HG02885 (cell line): ENCODE data around the gene DNAH11.

Source experiments
- ATAC-seq: cut with Tn5 transposase; IDR thresholded peaks from one replicate; pipeline ENCODE4 v1.9.1; 2021; ENCODE audit warnings: mild to moderate bottlenecking; ENCODE audit not compliant: unreplicated experiment, poor library complexity

DNAH11 gene

GRCh38 chr7:21945454-21946221, 402.8 kb downstream of the DNAH11 start, which contains the start of gene CDCA7L:
Gene CDCA7L, minus strand, starts transcription at chr7:21945899. Its CDS starts 95 bp downstream, at chr7:21945804.
- peak; percentile 83 for ATAC-seq

DNA sequence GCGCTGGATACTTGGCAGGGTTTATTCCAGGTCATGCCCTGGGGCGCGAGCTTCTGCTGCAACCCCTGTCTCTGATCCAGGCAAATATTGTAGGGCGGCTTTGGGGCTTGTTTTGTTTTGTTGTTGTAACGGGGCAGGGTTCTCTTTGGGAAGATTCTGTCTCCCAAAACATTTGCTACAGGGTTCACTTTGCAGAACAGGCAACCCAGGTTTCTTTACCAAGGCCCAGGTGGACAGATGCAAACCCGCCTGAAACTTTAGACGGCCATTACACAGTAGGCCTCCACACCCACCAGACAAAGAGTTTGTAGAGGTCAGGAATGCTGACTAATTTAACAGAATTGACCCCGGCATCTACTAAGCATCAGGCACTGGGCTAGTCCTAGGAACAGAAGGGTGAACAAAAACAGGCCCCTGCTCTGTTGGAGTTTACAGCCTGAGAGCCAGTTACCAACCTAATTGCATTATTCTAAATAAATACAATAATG, 403.4 kb downstream of the DNAH11 start:
- no peak for ATAC-seq

- no peak for ATAC-seq
Measured at GRCh38 chr7:21947056-21947455, 404.2 kb downstream of the DNAH11 start.

GRCh38 chr7:21947946-21948345, 405.1 kb downstream of the DNAH11 start:
- ATAC-seq, result no peak

DNA sequence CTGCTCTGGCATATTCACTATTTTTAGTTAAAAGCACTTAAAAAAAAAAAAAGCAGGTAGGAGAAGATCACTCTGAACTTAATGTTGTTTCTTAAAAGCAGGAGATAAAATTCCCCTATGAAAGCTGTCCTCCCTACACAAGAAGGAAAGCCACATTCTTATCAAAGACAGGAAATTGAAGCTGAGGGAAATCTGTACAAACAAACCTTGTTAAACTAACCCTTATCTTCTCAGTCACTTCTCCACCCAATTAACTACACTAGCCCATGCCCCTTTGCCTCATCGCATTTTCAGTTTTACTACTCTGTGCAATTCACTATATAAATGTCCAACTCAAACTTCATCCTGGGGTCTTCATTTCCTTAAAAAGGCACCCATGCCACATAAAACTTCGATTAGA, 405.5 kb downstream of the DNAH11 start:
- ATAC-seq, result no peak

GRCh38 chr7:21948887-21949540, 406.2 kb downstream of the DNAH11 start:
- no peak for ATAC-seq
